Lung (tissue), 12 donors: ENCODE measurements around the gene TEX14. TPM values are rescaled to one million over a fixed set of nuclear protein-coding genes. Genes with fewer than 3 reads are reported as not detected.
A peak's percentile ranks its signal among the peaks of the same experiment; 100 is the strongest.
"Not testable (repeated sequence)": the region's sequence is repeated elsewhere in the genome, so short reads cannot be mapped to it uniquely, and the experiment has no call there.

Source experiments
- ATAC-seq: fragments of 200-7000 bp; cut with Tn5 transposase; one replicate; pipeline ENCODE4 v1.9.1; 2020; ENCODE audit warnings: moderate number of reproducible peaks; ENCODE audit not compliant: insufficient read depth, low FRiP score
- DNase-seq, 3 donors: peaks; one replicate each; pipeline ENCODE4 v3.0.0-alpha.2; 2013 to 2017
- H3K27ac ChIP-seq, 2 donors: one replicate each; pipeline ENCODE4 v1.5.1; 2013; ENCODE audit warnings: mild to moderate bottlenecking in 2 of 2, moderate library complexity in 2 of 2, control low read depth in 1 of 2, inconsistent platforms in 1 of 2, low read depth in 1 of 2, low read length in 1 of 2
- H3K27me3 ChIP-seq, 3 donors: one replicate each; pipeline ENCODE4 v1.5.1; 2013; ENCODE audit warnings: low read length in 2 of 3; ENCODE audit not compliant: control insufficient read depth in 3 of 3, insufficient read depth in 3 of 3
- H3K36me3 ChIP-seq, 4 donors: one replicate each; pipeline ENCODE4 v1.5.1; 2013; ENCODE audit warnings: low read length in 4 of 4, mild to moderate bottlenecking in 1 of 4, moderate library complexity in 1 of 4; ENCODE audit not compliant: control insufficient read depth in 4 of 4, insufficient read depth in 4 of 4
- H3K4me1 ChIP-seq, 5 donors: one replicate each; pipeline ENCODE4 v1.5.1; 2013; ENCODE audit warnings: low read length in 5 of 5, mild to moderate bottlenecking in 2 of 5, moderate library complexity in 1 of 5; ENCODE audit not compliant: control insufficient read depth in 5 of 5, insufficient read depth in 5 of 5
- H3K4me3 ChIP-seq: one replicate; pipeline ENCODE4 v1.5.1; 2013; ENCODE audit warnings: mild to moderate bottlenecking, control low read depth, moderate library complexity
- H3K9ac ChIP-seq, 2 donors: one replicate each; pipeline ENCODE4 v1.5.1; 2013; ENCODE audit warnings: low read length in 2 of 2, control low read depth in 1 of 2; ENCODE audit not compliant: insufficient read depth in 1 of 2
- H3K9me3 ChIP-seq, 4 donors: one replicate each; pipeline ENCODE4 v1.5.1; 2013; ENCODE audit warnings: low read length in 3 of 4, mild to moderate bottlenecking in 1 of 4, moderate library complexity in 1 of 4; ENCODE audit not compliant: control insufficient read depth in 4 of 4, insufficient read depth in 3 of 4
- WGBS, 2 donors: extraction: QIAGEN DNeasy Blood & Tissue Kit; methylation state at CpG; one replicate each; pipeline ENCODE4 v1.1.7; 2013; 5-methylcytosine and 5-hydroxymethylcytosine counted together
- polyA plus RNA-seq, 2 donors: library from polyadenylated mRNA; stranded (reverse); fragments of 200-250 nt; gene quantifications; one replicate each; pipeline ENCODE4 v1.2.1, GENCODE V29; 2013
- total RNA-seq, 2 donors: library from RNA; depleted of rRNA in 1 of 2; stranded (reverse); fragments of >200 nt in 1 of 2; gene quantifications; one replicate each; pipeline ENCODE4 v1.2.1, GENCODE V29; 2014 to 2021
- TF ChIP-seq, protein P1 (sequence below): IDR thresholded peaks from 2 replicates; pipeline ENCODE4 v1.5.1; 2012; ENCODE audit warnings: mild to moderate bottlenecking; ENCODE audit errors: control extremely low read depth, extremely low read depth
- donor health status: control.
- donor health status: control.
- donor health status: Bipolar disorder and iron deficiency.
- donor health status: healthy.
- donor health status: DM: yes; HTN: yes; CAD: no.

TEX14 gene
- total and polyA plus RNA-seq, 4 donors, result 0.13 to 1.5 (median 0.74) TPM; not detected in 1

DNA sequence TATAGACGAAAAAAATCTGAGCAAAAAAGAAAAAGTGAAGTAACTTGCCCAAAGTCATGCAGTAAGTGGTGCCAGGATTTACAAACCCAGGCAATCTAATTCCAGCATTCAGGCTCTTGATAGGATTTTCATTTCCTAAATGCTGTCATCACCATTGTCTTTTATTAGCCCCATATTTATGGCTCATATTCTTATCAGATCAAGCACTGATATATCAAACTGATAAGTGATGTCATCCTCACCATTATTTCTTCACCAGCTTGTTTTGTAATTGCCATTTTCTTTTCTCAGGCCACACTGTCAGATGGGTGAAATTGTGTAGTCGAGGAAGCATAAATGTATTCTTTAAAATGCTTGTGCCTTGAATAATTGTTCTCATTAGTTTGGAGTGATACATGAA is 1.9 kb upstream of the TEX14 start:
- no peak for ATAC-seq

DNA sequence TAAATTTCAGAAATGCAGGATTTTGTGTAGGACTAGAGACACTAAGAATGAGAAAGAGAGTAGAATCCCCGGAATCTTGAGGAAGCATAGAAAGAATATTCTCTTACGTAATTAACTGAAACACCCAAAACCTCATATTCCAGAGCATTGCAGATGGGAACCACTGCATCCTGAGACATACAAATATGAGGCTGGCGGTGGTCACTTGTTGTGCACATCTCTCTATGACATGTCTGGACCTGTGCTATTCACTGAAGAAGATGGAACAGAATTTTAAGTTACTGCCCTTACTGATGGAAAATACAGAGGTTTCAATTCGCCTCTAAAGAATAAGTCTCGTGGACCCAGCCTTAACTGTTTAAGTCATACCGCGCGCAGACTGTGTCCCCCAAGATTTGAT is 1.4 kb upstream of the TEX14 start:
- TF ChIP-seq, protein P1, sequence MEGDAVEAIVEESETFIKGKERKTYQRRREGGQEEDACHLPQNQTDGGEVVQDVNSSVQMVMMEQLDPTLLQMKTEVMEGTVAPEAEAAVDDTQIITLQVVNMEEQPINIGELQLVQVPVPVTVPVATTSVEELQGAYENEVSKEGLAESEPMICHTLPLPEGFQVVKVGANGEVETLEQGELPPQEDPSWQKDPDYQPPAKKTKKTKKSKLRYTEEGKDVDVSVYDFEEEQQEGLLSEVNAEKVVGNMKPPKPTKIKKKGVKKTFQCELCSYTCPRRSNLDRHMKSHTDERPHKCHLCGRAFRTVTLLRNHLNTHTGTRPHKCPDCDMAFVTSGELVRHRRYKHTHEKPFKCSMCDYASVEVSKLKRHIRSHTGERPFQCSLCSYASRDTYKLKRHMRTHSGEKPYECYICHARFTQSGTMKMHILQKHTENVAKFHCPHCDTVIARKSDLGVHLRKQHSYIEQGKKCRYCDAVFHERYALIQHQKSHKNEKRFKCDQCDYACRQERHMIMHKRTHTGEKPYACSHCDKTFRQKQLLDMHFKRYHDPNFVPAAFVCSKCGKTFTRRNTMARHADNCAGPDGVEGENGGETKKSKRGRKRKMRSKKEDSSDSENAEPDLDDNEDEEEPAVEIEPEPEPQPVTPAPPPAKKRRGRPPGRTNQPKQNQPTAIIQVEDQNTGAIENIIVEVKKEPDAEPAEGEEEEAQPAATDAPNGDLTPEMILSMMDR, result no peak
- ATAC-seq (no peak), DNase-seq (no peak)
- H3K9ac ChIP-seq, result peak overlapping the region; percentile 85 to 91
- H3K4me3 ChIP-seq, result no peak overlapping the region
- H3K27me3 ChIP-seq, result no peaks in the 10 kb centered on the region
- no peaks in the 10 kb centered on the region for H3K36me3 ChIP-seq
- WGBS, 2 donors, result 68% methylated on average over 8 of the region's 8 CpGs
- H3K9me3 ChIP-seq, result peaks cover 0 to 3% (median 0%) of the 10 kb centered on the region in 4 donors
- peak overlapping the region in 1 of 2 donors; percentile 76 for H3K27ac ChIP-seq
- peaks cover 0 to 15% (median 8%) of the 10 kb centered on the region in 5 donors for H3K4me1 ChIP-seq

More for the DNA sequence above, 1.9 kb upstream of the TEX14 start:
- WGBS, 2 donors, result 62 to 83% methylated on average over 2 of the region's 2 CpGs
- no peaks in the 10 kb centered on the region for H3K27me3 ChIP-seq
- H3K36me3 ChIP-seq, result no peaks in the 10 kb centered on the region
- TF ChIP-seq, protein P1, result no peak
- no peak overlapping the region for H3K27ac ChIP-seq
- DNase-seq, result no peak
- H3K9ac ChIP-seq, result no peak overlapping the region
- peaks cover 0 to 3% (median 0%) of the 10 kb centered on the region in 4 donors for H3K9me3 ChIP-seq
- peaks cover 0 to 15% (median 8%) of the 10 kb centered on the region in 5 donors for H3K4me1 ChIP-seq
- H3K4me3 ChIP-seq, result no peak overlapping the region

DNA sequence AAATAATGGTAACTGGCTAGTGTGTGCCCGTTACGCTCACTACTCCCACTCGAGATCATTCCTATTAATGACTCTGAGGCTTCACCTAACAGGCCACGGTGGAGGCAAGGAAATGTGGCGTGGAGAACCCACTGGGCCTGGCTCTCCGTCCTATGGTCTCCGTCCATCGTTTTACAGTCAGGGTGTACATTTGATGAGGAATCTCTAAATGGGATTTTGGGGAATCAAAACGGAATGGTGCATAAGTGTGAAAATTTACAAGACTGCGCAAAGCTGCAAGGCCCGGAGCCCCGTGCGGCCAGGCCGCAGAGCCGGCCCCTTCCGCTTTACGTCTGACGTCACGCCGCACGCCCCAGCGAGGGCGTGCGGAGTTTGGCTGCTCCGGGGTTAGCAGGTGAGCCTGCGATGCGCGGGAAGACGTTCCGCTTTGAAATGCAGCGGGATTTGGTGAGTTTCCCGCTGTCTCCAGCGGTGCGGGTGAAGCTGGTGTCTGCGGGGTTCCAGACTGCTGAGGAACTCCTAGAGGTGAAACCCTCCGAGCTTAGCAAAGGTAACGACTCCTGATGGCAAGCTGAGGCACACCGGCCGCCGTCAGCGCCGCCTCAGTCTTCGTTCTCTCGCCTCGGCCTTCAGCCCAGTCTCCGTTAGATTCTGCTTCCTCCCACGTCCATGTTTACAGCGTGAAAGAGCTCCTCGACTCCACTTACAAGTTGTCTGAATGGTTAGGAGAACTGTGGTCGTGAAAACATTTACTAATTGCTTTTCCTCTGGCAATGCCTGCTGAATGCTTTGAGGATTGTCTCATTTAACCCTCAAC is 602 bp upstream of the TEX14 start, which contains the start of gene RAD51C:
TSS of gene RAD51C (plus strand) at position 364 of the 817 bp plus-strand sequence. CDS start at position 406, 42 bp downstream.
- DNase-seq, result peak; percentile 86 to 90 (median 89)
- H3K9me3 ChIP-seq, result peaks cover 0 to 3% (median 0%) of the 10 kb centered on the region in 4 donors
- TF ChIP-seq, protein P1, result no peak
- peak within 1 kb of the TSS; percentile 77 for H3K4me3 ChIP-seq
- H3K36me3 ChIP-seq, result no peaks in the 10 kb centered on the region
- H3K27ac ChIP-seq, result peak within 1 kb of the TSS; percentile 76 to 89
- ATAC-seq, result peak; percentile 97
- peak within 1 kb of the TSS; percentile 85 to 91 for H3K9ac ChIP-seq
- H3K27me3 ChIP-seq, result no peaks in the 10 kb centered on the region
- peaks cover 0 to 15% (median 8%) of the 10 kb centered on the region in 5 donors for H3K4me1 ChIP-seq
- 12 to 13% methylated on average over 50 of the region's 50 CpGs for WGBS, 2 donors

DNA sequence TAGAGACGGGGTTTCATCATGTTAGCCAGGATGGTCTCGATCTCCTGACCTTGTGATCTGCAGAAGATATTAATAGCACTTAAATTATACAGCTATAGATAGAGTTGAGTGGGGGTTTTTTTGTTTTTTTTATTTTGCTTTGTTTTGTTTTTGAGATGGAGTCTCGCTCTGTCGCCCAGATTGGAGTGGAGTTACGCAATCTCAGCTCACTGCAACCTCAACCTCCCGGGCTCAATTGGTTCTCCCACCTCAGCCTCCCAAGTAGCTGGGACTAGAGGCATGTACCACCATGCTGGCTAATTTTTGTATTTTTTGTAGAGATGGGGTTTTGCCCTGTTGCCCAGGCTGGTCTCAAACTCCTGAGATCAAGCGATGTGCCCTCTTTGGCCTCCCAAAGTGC is 1.8 kb downstream of the TEX14 start:
- peaks cover 0 to 15% (median 8%) of the 10 kb centered on the region in 5 donors for H3K4me1 ChIP-seq
- H3K27me3 ChIP-seq, H3K36me3 ChIP-seq, ATAC-seq, H3K9ac ChIP-seq, DNase-seq, H3K27ac ChIP-seq, H3K4me3 ChIP-seq, H3K9me3 ChIP-seq: not testable (repeated sequence)
- 92 to 94% methylated on average over 7 of the region's 7 CpGs for WGBS, 2 donors
